ENCODE results near the gene ANKRD13A.
"Not testable (repeated sequence)": the region's sequence is repeated elsewhere in the genome, so short reads cannot be mapped to it uniquely, and the experiment has no call there.

ANKRD13A gene

GRCh38 chr12:109983432-109984142 lies 15.6 kb upstream of the ANKRD13A start:
- no peaks in the 10 kb centered on the region for H3K9me3 ChIP-seq (ENCODE audit: control insufficient read depth, insufficient read depth, low read length)
- H3K27me3 ChIP-seq (ENCODE audit: control insufficient read depth, insufficient read depth, low read length): no peaks in the 10 kb centered on the region
- no peak for DNase-seq (ENCODE audit: low read depth, low spot score)
- H3K27ac ChIP-seq (ENCODE audit: low read length): no peak overlapping the region
- peaks cover 8% of the 10 kb centered on the region; the same call in 1 of the 2 replicates for H3K36me3 ChIP-seq (ENCODE audit: control insufficient read depth, insufficient read depth, low read length)
- WGBS (ENCODE audit: insufficient coverage, insufficient read length): no CpG with 5 or more reads among the region's 8 CpGs
- no peaks in the 10 kb centered on the region for H3K4me1 ChIP-seq (ENCODE audit: control insufficient read depth, insufficient read depth, low read length)
- no peak overlapping the region for H3K4me3 ChIP-seq (ENCODE audit: low read length)

- DNase-seq (ENCODE audit: low read depth, low spot score); H3K27me3 ChIP-seq (ENCODE audit: control insufficient read depth, insufficient read depth, low read length); H3K36me3 ChIP-seq (ENCODE audit: control insufficient read depth, insufficient read depth, low read length); H3K9me3 ChIP-seq (ENCODE audit: control insufficient read depth, insufficient read depth, low read length); H3K4me3 ChIP-seq (ENCODE audit: low read length); H3K4me1 ChIP-seq (ENCODE audit: control insufficient read depth, insufficient read depth, low read length); H3K27ac ChIP-seq (ENCODE audit: low read length): not testable (repeated sequence)
- no CpG with 5 or more reads among the region's 16 CpGs for WGBS (ENCODE audit: insufficient coverage, insufficient read length)
Observed at GRCh38 chr12:109986236-109986635, 13.0 kb upstream of the ANKRD13A start.

- H3K4me3 ChIP-seq (ENCODE audit: low read length): no peak overlapping the region
- no peaks in the 10 kb centered on the region; the same call in 1 of the 2 replicates for H3K4me1 ChIP-seq (ENCODE audit: control insufficient read depth, insufficient read depth, low read length)
- DNase-seq (ENCODE audit: low read depth, low spot score): no peak
- H3K36me3 ChIP-seq (ENCODE audit: control insufficient read depth, insufficient read depth, low read length): peaks cover 6% of the 10 kb centered on the region; the same call in 1 of the 2 replicates
- no peak overlapping the region for H3K27ac ChIP-seq (ENCODE audit: low read length)
- no peaks in the 10 kb centered on the region for H3K9me3 ChIP-seq (ENCODE audit: control insufficient read depth, insufficient read depth, low read length)
- H3K27me3 ChIP-seq (ENCODE audit: control insufficient read depth, insufficient read depth, low read length): no peaks in the 10 kb centered on the region; the same call in 1 of the 2 replicates
- no CpG with 5 or more reads among the region's 8 CpGs for WGBS (ENCODE audit: insufficient coverage, insufficient read length)
Observed at GRCh38 chr12:109987615-109988014, 11.6 kb upstream of the ANKRD13A start.

GRCh38 chr12:109988274-109988673 lies 11.0 kb upstream of the ANKRD13A start:
- no CpG with 5 or more reads among the region's 10 CpGs for WGBS (ENCODE audit: insufficient coverage, insufficient read length)
- H3K36me3 ChIP-seq (ENCODE audit: control insufficient read depth, insufficient read depth, low read length): peaks cover 5% of the 10 kb centered on the region; the same call in 1 of the 2 replicates

GRCh38 chr12:109988903-109989302 lies 10.3 kb upstream of the ANKRD13A start:
- Histone ChIP-seq H3K27ac (ENCODE audit: low read length) (no peak overlapping the region), H3K4me1 (ENCODE audit: control insufficient read depth, insufficient read depth, low read length) (no peaks in the 10 kb centered on the region; the same call in 1 of the 2 replicates), H3K4me3 (ENCODE audit: low read length) (no peak overlapping the region), H3K9me3 (ENCODE audit: control insufficient read depth, insufficient read depth, low read length) (no peaks in the 10 kb centered on the region), H3K36me3 (ENCODE audit: control insufficient read depth, insufficient read depth, low read length) (no peaks in the 10 kb centered on the region), H3K27me3 (ENCODE audit: control insufficient read depth, insufficient read depth, low read length) (no peaks in the 10 kb centered on the region; the same call in 1 of the 2 replicates)
- DNase-seq (ENCODE audit: low read depth, low spot score): no peak
- WGBS (ENCODE audit: insufficient coverage, insufficient read length): no CpG with 5 or more reads among the region's 8 CpGs

More at GRCh38 chr12:109988274-109988673, 11.0 kb upstream of the ANKRD13A start:
- no peaks in the 10 kb centered on the region; the same call in 1 of the 2 replicates for H3K4me1 ChIP-seq (ENCODE audit: control insufficient read depth, insufficient read depth, low read length)
- H3K4me3 ChIP-seq (ENCODE audit: low read length): no peak overlapping the region
- no peaks in the 10 kb centered on the region for H3K9me3 ChIP-seq (ENCODE audit: control insufficient read depth, insufficient read depth, low read length)
- H3K27ac ChIP-seq (ENCODE audit: low read length): no peak overlapping the region
- H3K27me3 ChIP-seq (ENCODE audit: control insufficient read depth, insufficient read depth, low read length): no peaks in the 10 kb centered on the region; the same call in 1 of the 2 replicates
- no peak for DNase-seq (ENCODE audit: low read depth, low spot score)

GRCh38 chr12:109989380-109989779 lies 9.8 kb upstream of the ANKRD13A start:
- H3K27ac ChIP-seq (ENCODE audit: low read length): no peak overlapping the region
- WGBS (ENCODE audit: insufficient coverage, insufficient read length): no CpG with 5 or more reads among the region's 5 CpGs
- H3K27me3 ChIP-seq (ENCODE audit: control insufficient read depth, insufficient read depth, low read length): no peaks in the 10 kb centered on the region; the same call in 1 of the 2 replicates
- no peaks in the 10 kb centered on the region for H3K36me3 ChIP-seq (ENCODE audit: control insufficient read depth, insufficient read depth, low read length)
- no peak for DNase-seq (ENCODE audit: low read depth, low spot score)
- no peaks in the 10 kb centered on the region; the same call in 1 of the 2 replicates for H3K4me1 ChIP-seq (ENCODE audit: control insufficient read depth, insufficient read depth, low read length)
- no peak overlapping the region for H3K4me3 ChIP-seq (ENCODE audit: low read length)
- no peaks in the 10 kb centered on the region for H3K9me3 ChIP-seq (ENCODE audit: control insufficient read depth, insufficient read depth, low read length)

GRCh38 chr12:109991586-109991985 lies 7.6 kb upstream of the ANKRD13A start:
- Histone ChIP-seq H3K4me1 (ENCODE audit: control insufficient read depth, insufficient read depth, low read length) (no peaks in the 10 kb centered on the region; the same call in 1 of the 2 replicates), H3K27ac (ENCODE audit: low read length) (no peak overlapping the region), H3K9me3 (ENCODE audit: control insufficient read depth, insufficient read depth, low read length) (no peaks in the 10 kb centered on the region), H3K36me3 (ENCODE audit: control insufficient read depth, insufficient read depth, low read length) (no peaks in the 10 kb centered on the region), H3K27me3 (ENCODE audit: control insufficient read depth, insufficient read depth, low read length) (no peaks in the 10 kb centered on the region; the same call in 1 of the 2 replicates), H3K4me3 (ENCODE audit: low read length) (no peak overlapping the region)
- DNase-seq (ENCODE audit: low read depth, low spot score): no peak
- no CpG with 5 or more reads among the region's 5 CpGs for WGBS (ENCODE audit: insufficient coverage, insufficient read length)

GRCh38 chr12:109993091-109993490 lies 6.1 kb upstream of the ANKRD13A start:
- H3K9me3 ChIP-seq (ENCODE audit: control insufficient read depth, insufficient read depth, low read length): no peaks in the 10 kb centered on the region
- H3K27ac ChIP-seq (ENCODE audit: low read length): no peak overlapping the region
- no CpG with 5 or more reads among the region's 2 CpGs for WGBS (ENCODE audit: insufficient coverage, insufficient read length)
- H3K36me3 ChIP-seq (ENCODE audit: control insufficient read depth, insufficient read depth, low read length): no peaks in the 10 kb centered on the region
- no peaks in the 10 kb centered on the region; the same call in 1 of the 2 replicates for H3K27me3 ChIP-seq (ENCODE audit: control insufficient read depth, insufficient read depth, low read length)
- no peak overlapping the region for H3K4me3 ChIP-seq (ENCODE audit: low read length)
- DNase-seq (ENCODE audit: low read depth, low spot score): no peak
- no peaks in the 10 kb centered on the region; the same call in 1 of the 2 replicates for H3K4me1 ChIP-seq (ENCODE audit: control insufficient read depth, insufficient read depth, low read length)

- Histone ChIP-seq H3K4me3 (ENCODE audit: low read length) (no peak overlapping the region), H3K27me3 (ENCODE audit: control insufficient read depth, insufficient read depth, low read length) (no peaks in the 10 kb centered on the region; the same call in 1 of the 2 replicates), H3K36me3 (ENCODE audit: control insufficient read depth, insufficient read depth, low read length) (no peaks in the 10 kb centered on the region), H3K4me1 (ENCODE audit: control insufficient read depth, insufficient read depth, low read length) (no peaks in the 10 kb centered on the region), H3K9me3 (ENCODE audit: control insufficient read depth, insufficient read depth, low read length) (no peaks in the 10 kb centered on the region), H3K27ac (ENCODE audit: low read length) (no peak overlapping the region)
- no CpG with 5 or more reads among the region's 6 CpGs for WGBS (ENCODE audit: insufficient coverage, insufficient read length)
- DNase-seq (ENCODE audit: low read depth, low spot score): no peak
Observed at GRCh38 chr12:109994401-109995175, 4.6 kb upstream of the ANKRD13A start.

- H3K9me3 ChIP-seq (ENCODE audit: control insufficient read depth, insufficient read depth, low read length): no peaks in the 10 kb centered on the region
- H3K27ac ChIP-seq (ENCODE audit: low read length): no peak overlapping the region
- peak overlapping the region; percentile 72; the same call in 1 of the 2 replicates for H3K4me3 ChIP-seq (ENCODE audit: low read length)
- no CpG with 5 or more reads among the region's 6 CpGs for WGBS (ENCODE audit: insufficient coverage, insufficient read length)
- no peak for DNase-seq (ENCODE audit: low read depth, low spot score)
- H3K4me1 ChIP-seq (ENCODE audit: control insufficient read depth, insufficient read depth, low read length): 0 out of 2 replicates have a peak, but pooled peaks cover under 1% of the 10 kb centered on the region
- H3K27me3 ChIP-seq (ENCODE audit: control insufficient read depth, insufficient read depth, low read length): peaks cover 2% of the 10 kb centered on the region
- no peaks in the 10 kb centered on the region for H3K36me3 ChIP-seq (ENCODE audit: control insufficient read depth, insufficient read depth, low read length)
Observed at GRCh38 chr12:109995361-109995685, 3.9 kb upstream of the ANKRD13A start.
